Endothelial cell of umbilical vein (primary cell): ENCODE results near the gene PTF1A. TPM values are rescaled to one million over a fixed set of nuclear protein-coding genes. Genes with fewer than 3 reads are reported as not detected.
A peak's percentile ranks its signal among the peaks of the same experiment; 100 is the strongest.

ENCODE experiments used
- BruUV-seq: library from RNA; stranded (reverse); fragments of 400-500 nt; replicated peaks from 2 replicates; lab custom pipeline; 2021; lab: Mats Ljungman, UMichigan
- CTCF ChIA-PET: fragments of 300-600, 350-600 bp; sonication (Branson Sonifier 250); formaldehyde crosslinking; loops from one replicate; lab custom pipeline; 2021; ENCODE audit warnings: antibody characterized with exemption, inconsistent platforms; lab: Charles Lee
- POLR2A ChIA-PET: fragments of 300-600, 350-600 bp; sonication (Branson Sonifier 250); formaldehyde crosslinking; loops from one replicate; lab custom pipeline; 2021; ENCODE audit warnings: antibody characterized with exemption, inconsistent platforms; lab: Charles Lee
- DNase-seq: peaks from one replicate; pipeline ENCODE4 v3.0.0-alpha.2; 2011; ENCODE audit warnings: low read depth, low spot score
- FAIRE-seq: peaks from 2 replicates; lab custom pipeline; 2011; peaks lifted over from hg19 to GRCh38; lab: Jason Lieb, UNC
- H2AFZ ChIP-seq: 2 replicates; pipeline ENCODE4 v1.6.0; 2012; ENCODE audit warnings: low read depth, low read length, control low read depth, inconsistent platforms
- H3K27ac ChIP-seq: 2 replicates; pipeline ENCODE4 v1.5.1; 2011; ENCODE audit warnings: low read depth, mild to moderate bottlenecking, control low read depth, low read length, moderate library complexity; ENCODE audit not compliant: insufficient read depth
- H3K27me3 ChIP-seq, 2 experiments: 2 replicates each; pipeline versions ENCODE4 v1.6.0 to v1.6.1; 2011; ENCODE audit warnings: low read length in 2 of 2, mixed read lengths in 1 of 2; ENCODE audit not compliant: control insufficient read depth in 2 of 2, insufficient read depth in 2 of 2
- H3K36me3 ChIP-seq, 2 experiments: 2 replicates in 1 of 2; 3 replicates in 1 of 2; pipeline ENCODE4 v1.5.1; 2011; ENCODE audit warnings: low read length in 2 of 2, mild to moderate bottlenecking in 1 of 2, moderate library complexity in 1 of 2; ENCODE audit not compliant: control insufficient read depth in 2 of 2, insufficient read depth in 2 of 2; ENCODE audit errors: extremely low read depth in 1 of 2
- H3K4me1 ChIP-seq: 3 replicates; pipeline ENCODE4 v1.5.1; 2011; ENCODE audit warnings: mild to moderate bottlenecking, low read length; ENCODE audit not compliant: control insufficient read depth, insufficient read depth; ENCODE audit errors: extremely low read depth
- H3K4me2 ChIP-seq: 2 replicates; pipeline ENCODE4 v1.6.1; 2011; ENCODE audit warnings: low read length, control low read depth, mixed read lengths; ENCODE audit not compliant: insufficient read depth
- H3K4me3 ChIP-seq, 3 experiments: fragments of 200-600 bp in 1 of 3; sonication (generic), shearing (Covaris generic) in 1 of 3; replicated peaks in 1 of 3; 2 replicates each; pipeline ENCODE4 v1.5.1; 2011 to 2016; ENCODE audit warnings: control low read depth in 3 of 3, low read length in 3 of 3, mild to moderate bottlenecking in 2 of 3, inconsistent platforms in 1 of 3, low read depth in 1 of 3, moderate library complexity in 1 of 3; ENCODE audit not compliant: insufficient read depth in 1 of 3
- H3K79me2 ChIP-seq: 2 replicates; pipeline ENCODE4 v1.6.0; 2012; ENCODE audit warnings: low read length, inconsistent platforms; ENCODE audit not compliant: control insufficient read depth, insufficient read depth
- H3K9ac ChIP-seq: replicated peaks from 2 replicates; pipeline ENCODE3; 2011; ENCODE audit warnings: low read length, control low read depth; ENCODE audit not compliant: insufficient read depth; ENCODE audit errors: extremely low read depth
- H3K9me1 ChIP-seq: replicated peaks from 3 replicates; pipeline ENCODE4 v1.6.0; 2011; ENCODE audit warnings: mild to moderate bottlenecking, low read length; ENCODE audit not compliant: control insufficient read depth, insufficient read depth; ENCODE audit errors: extremely low read depth
- H3K9me3 ChIP-seq: replicated peaks from 2 replicates; pipeline ENCODE4 v1.5.1; 2012; ENCODE audit warnings: low read length, inconsistent platforms; ENCODE audit not compliant: control insufficient read depth, insufficient read depth
- H4K20me1 ChIP-seq: replicated peaks from 2 replicates; pipeline ENCODE3; 2011; ENCODE audit warnings: mild to moderate bottlenecking, low read length; ENCODE audit not compliant: control insufficient read depth, insufficient read depth; ENCODE audit errors: extremely low read depth
- EZH2 ChIP-seq: IDR thresholded peaks from 2 replicates; pipeline ENCODE4 v1.6.1; 2012; ENCODE audit warnings: borderline replicate concordance, low read depth, mild to moderate bottlenecking, moderate library complexity, low read length, inconsistent platforms; ENCODE audit not compliant: severe bottlenecking
- FOS ChIP-seq: IDR thresholded peaks from 2 replicates; pipeline ENCODE4 v1.6.1; 2011; ENCODE audit warnings: mild to moderate bottlenecking, low read length, moderate library complexity, borderline replicate concordance; ENCODE audit not compliant: insufficient read depth
- GATA2 ChIP-seq: IDR thresholded peaks from 2 replicates; pipeline ENCODE4 v1.7.0; 2011; ENCODE audit warnings: low read depth, mild to moderate bottlenecking, moderate library complexity, mixed read lengths, low read length; ENCODE audit not compliant: insufficient read length, insufficient read depth
- JUN ChIP-seq: IDR thresholded peaks from 2 replicates; pipeline ENCODE4 v1.6.1; 2011; ENCODE audit warnings: borderline replicate concordance, low read depth; ENCODE audit not compliant: insufficient read length, insufficient read depth
- MYC ChIP-seq: IDR thresholded peaks from one replicate; pipeline ENCODE4 v1.6.1; 2011; ENCODE audit warnings: mild to moderate bottlenecking, low read depth, low read length
- POLR2A ChIP-seq: IDR thresholded peaks from 2 replicates; pipeline ENCODE4 v1.6.1; 2012; ENCODE audit warnings: low read depth, mild to moderate bottlenecking, control low read depth, low read length
- POLR2AphosphoS5 ChIP-seq: IDR thresholded peaks from 2 replicates; pipeline ENCODE4 v1.6.1; 2012; ENCODE audit warnings: low read depth, mild to moderate bottlenecking, control low read depth, low read length, moderate library complexity; ENCODE audit not compliant: insufficient read depth
- dilution Hi-C: fragments of 300-500 bp; cut with MboI; formaldehyde crosslinking; loops from one replicate; pipeline ENCODE4 v1.15.0; 2019; ENCODE audit warnings: low sequenced_read_pairs; ENCODE audit not compliant: extremely low pct_ligation_motif_present
- intact Hi-C: fragments of 100-400 bp; cut with micrococcal nuclease; formaldehyde crosslinking; loops from one replicate; pipeline ENCODE4 v1.10.0; 2022
- polyA plus RNA-seq, 4 experiments: library from polyadenylated mRNA; depleted of rRNA in 3 of 4; stranded (reverse) in 3 of 4; unstranded in 1 of 4; fragments of >200 nt; gene quantifications; 2 replicates each; pipeline versions ENCODE4 v1.2.1 to v1.2.3, GENCODE V29; 2011 to 2012; ENCODE audit warnings: missing spikeins in 1 of 4
- total RNA-seq: library from RNA; stranded (reverse); gene quantifications from 2 replicates; pipeline ENCODE4 v1.2.3, GENCODE V29; 2021
- TF ChIP-seq, protein P1 (sequence below): IDR thresholded peaks from 2 replicates; pipeline ENCODE4 v1.6.1; 2011; ENCODE audit not compliant: insufficient read depth, insufficient read length
- TF ChIP-seq, protein P2 (sequence below), 2 donors: IDR thresholded peaks; 1 replicate in 1 of 2; 2 replicates in 1 of 2; pipeline ENCODE4 v1.5.1; 2011; ENCODE audit warnings: low read length in 2 of 2, mild to moderate bottlenecking in 2 of 2, moderate library complexity in 2 of 2, control low read depth in 1 of 2, inconsistent platforms in 1 of 2, low read depth in 1 of 2; ENCODE audit not compliant: insufficient read depth in 1 of 2; ENCODE audit errors: extremely low read depth in 1 of 2

PTF1A gene
- total and polyA plus RNA-seq, 2 donors (not counting 3 experiments of a cell fraction or from before 2014, with no cell fraction given): not detected

DNA sequence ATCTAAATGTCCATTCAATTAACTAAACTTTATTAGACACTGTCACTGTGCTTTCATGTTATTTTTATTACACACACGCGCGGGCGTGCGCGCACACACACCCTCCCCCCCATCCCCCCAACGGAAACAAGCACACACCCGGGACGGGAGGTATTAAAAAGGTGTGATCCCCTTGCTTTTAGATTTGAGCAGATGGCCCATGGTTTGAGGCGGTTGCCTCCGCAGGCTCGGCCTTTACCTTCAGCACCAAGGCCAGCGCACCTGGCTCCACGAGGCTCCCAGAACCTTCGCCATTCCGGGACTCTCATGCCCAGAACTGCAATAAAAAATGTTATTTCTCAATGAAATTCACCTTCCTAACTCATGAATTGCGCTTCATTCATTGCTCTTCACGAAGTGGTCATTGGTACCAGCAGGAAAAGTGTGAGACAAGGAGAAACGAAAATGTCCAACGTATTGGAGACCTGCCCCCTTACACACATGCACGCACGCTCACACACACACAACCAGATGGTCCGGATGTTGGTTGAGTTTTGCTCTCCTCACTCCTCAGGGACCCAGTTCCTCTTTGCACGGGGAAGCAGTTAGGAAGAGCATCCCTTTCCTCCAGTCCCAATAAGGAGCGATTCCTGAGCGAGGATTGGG is 20.8 kb upstream of the PTF1A start:
- Histone ChIP-seq H3K36me3 (no peaks in the 10 kb centered on the region), H2AFZ (no peak overlapping the region), H3K4me2 (no peak overlapping the region), H4K20me1 (no peaks in the 10 kb centered on the region), H3K27me3 (peaks cover 37 to 40% of the 10 kb centered on the region in 2 experiments), H3K79me2 (no peaks in the 10 kb centered on the region), H3K4me3 (no peak overlapping the region), H3K4me1 (no peaks in the 10 kb centered on the region), H3K9me1 (no peaks in the 10 kb centered on the region), H3K9ac (no peak overlapping the region), H3K27ac (no peak overlapping the region), H3K9me3 (no peaks in the 10 kb centered on the region)
- intact Hi-C loops: no loop called here
- peak; percentile 15 for DNase-seq
- POLR2A ChIA-PET: no interaction called here
- FAIRE-seq: no peak
- dilution Hi-C loops: no loop called here
- CTCF ChIA-PET: no interaction called here
- no TSS peak for BruUV-seq
- TF ChIP-seq EZH2 (no peak), POLR2AphosphoS5 (no peak), JUN (no peak), FOS (no peak), MYC (no peak), GATA2 (no peak), POLR2A (no peak)
- TF ChIP-seq, protein P1, sequence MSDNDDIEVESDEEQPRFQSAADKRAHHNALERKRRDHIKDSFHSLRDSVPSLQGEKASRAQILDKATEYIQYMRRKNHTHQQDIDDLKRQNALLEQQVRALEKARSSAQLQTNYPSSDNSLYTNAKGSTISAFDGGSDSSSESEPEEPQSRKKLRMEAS: no peak
- TF ChIP-seq, protein P2, sequence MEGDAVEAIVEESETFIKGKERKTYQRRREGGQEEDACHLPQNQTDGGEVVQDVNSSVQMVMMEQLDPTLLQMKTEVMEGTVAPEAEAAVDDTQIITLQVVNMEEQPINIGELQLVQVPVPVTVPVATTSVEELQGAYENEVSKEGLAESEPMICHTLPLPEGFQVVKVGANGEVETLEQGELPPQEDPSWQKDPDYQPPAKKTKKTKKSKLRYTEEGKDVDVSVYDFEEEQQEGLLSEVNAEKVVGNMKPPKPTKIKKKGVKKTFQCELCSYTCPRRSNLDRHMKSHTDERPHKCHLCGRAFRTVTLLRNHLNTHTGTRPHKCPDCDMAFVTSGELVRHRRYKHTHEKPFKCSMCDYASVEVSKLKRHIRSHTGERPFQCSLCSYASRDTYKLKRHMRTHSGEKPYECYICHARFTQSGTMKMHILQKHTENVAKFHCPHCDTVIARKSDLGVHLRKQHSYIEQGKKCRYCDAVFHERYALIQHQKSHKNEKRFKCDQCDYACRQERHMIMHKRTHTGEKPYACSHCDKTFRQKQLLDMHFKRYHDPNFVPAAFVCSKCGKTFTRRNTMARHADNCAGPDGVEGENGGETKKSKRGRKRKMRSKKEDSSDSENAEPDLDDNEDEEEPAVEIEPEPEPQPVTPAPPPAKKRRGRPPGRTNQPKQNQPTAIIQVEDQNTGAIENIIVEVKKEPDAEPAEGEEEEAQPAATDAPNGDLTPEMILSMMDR (IDR thresholded peaks at IDR 0.05; ENCODE audit: extremely low read depth in 1 of 2, insufficient read depth in 1 of 2, low read depth in 1 of 2, low read length in 2 of 2): no peak
